GM18505 (cell line): ENCODE measurements around the gene GPR137C.

ENCODE experiments used
- ATAC-seq: cut with Tn5 transposase; IDR thresholded peaks from one replicate; pipeline ENCODE4 v1.9.1; 2021; ENCODE audit not compliant: unreplicated experiment
- POLR2A ChIP-seq: IDR thresholded peaks from 4 replicates; pipeline ENCODE4 v1.6.1; 2011; ENCODE audit warnings: borderline replicate concordance; ENCODE audit not compliant: insufficient read depth, insufficient read length; ENCODE audit errors: extremely low read depth

Gene GPR137C

GRCh38 chr14:52663850-52664249 lies 111.2 kb downstream of the GPR137C start:
- no peak for TF ChIP-seq POLR2A
- no peak for ATAC-seq

DNA sequence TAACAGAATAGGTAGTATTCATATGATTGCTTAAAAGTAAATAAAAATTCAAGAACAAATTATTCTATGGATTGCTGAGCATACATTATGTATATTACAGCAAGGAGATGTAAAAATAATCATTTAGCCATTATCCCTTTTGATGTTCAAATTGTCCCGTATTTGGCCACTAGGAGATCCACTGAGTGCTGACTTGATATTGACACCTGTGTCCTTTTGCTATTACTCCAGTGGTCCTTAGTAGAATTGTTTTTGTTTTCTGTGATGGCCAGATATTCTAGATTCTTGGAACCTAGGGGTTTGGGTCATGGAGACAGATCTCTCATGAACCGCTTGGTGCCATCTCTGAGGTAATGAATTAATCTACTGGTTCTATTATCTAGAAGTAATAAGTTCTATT lies 126.0 kb downstream of the GPR137C start:
- ATAC-seq: no peak
- no peak for TF ChIP-seq POLR2A

GRCh38 chr14:52683985-52684520 lies 131.4 kb downstream of the GPR137C start:
- ATAC-seq: no peak
- TF ChIP-seq POLR2A: no peak

DNA sequence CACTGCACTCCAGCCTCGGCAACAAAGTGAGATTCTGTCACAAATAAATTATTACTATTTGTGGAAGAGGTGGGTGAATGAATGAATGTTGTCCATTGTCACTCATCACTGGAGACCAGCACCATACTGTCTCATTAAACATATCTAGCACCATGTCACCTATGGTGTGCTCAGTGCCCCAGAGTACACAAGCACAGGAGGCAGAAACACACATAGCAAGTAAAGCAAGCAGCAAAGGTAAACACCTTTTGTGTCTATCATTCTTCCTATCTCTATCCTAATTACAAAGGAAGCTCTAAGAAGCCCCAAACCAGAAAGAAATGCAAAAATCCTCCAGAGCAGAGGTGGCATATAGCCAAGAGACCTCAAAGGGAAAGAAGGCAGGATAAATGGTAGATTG lies 133.5 kb downstream of the GPR137C start:
- ATAC-seq: no peak
- TF ChIP-seq POLR2A: no peak
